ENCODE measurements around the gene CSMD2.
A peak's percentile ranks its signal among the peaks of the same experiment; 100 is the strongest.

Gene CSMD2

DNA sequence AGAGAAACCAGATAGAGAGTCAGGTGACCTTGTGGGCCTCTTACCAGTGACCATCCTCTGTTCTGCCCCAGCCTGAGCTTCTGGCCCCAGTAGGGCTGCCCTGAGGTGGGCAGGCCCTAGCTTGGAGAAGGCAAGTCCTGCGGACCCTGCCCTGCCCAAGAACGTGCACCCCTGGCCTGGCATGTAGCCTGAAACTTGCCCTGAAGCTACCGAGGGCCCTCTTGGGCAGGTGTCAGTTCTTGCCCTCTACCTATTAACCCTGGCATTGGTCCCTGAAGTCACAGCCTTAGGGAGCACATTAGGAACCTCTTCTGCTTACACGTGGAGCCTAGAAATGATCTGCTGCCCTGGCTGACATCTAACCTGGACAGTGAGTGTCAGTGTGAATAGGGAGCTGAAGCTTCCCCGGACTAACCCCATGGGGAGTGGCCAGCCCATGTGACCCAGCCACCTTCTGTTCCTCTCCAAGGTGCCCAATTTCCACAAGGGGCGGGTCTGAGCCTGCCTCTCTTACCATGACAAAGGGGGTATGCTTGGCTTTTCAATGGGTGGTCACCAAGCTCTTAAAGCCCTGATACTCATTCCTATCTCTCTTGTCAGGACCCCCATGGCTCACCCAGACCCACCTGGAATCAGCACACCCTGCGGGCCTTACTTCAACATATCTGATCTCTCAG lies 529.6 kb downstream of the CSMD2 start:
- no peak for ATAC-seq
- TF ChIP-seq ISL1 (CRISPR knock-in tag; IDR thresholded peaks at IDR 0.05) (no peak), ZNF70 (CRISPR knock-in tag; IDR thresholded peaks at IDR 0.05) (no peak)
- TF ChIP-seq, protein P1, sequence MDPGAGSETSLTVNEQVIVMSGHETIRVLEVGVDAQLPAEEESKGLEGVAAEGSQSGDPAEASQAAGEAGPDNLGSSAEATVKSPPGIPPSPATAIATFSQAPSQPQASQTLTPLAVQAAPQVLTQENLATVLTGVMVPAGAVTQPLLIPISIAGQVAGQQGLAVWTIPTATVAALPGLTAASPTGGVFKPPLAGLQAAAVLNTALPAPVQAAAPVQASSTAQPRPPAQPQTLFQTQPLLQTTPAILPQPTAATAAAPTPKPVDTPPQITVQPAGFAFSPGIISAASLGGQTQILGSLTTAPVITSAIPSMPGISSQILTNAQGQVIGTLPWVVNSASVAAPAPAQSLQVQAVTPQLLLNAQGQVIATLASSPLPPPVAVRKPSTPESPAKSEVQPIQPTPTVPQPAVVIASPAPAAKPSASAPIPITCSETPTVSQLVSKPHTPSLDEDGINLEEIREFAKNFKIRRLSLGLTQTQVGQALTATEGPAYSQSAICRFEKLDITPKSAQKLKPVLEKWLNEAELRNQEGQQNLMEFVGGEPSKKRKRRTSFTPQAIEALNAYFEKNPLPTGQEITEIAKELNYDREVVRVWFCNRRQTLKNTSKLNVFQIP (CRISPR knock-in tag; IDR thresholded peaks at IDR 0.05; ENCODE audit: borderline replicate concordance, low read depth): no peak

DNA sequence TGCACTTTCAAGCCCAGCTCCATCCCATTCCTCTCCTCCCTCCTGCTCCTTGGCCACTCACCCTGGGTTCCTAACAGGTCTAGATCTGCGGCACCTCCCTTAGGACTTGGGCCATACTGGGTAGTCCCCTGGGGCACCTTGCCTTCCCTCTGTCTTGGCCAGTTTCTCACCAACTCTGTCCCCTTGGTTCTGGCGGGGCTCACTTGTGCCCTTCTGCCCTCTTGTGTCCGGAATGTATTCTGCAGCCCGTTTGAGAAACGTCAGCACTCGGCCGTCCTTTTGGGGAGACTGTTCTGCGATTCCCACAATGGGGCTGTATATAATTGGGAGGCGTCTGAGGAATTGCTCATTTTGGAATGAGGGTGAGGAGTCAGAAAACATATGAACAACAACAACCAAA lies 530.2 kb downstream of the CSMD2 start:
- peak; percentile 47; the same call in 1 of the 3 replicates for ATAC-seq

DNA sequence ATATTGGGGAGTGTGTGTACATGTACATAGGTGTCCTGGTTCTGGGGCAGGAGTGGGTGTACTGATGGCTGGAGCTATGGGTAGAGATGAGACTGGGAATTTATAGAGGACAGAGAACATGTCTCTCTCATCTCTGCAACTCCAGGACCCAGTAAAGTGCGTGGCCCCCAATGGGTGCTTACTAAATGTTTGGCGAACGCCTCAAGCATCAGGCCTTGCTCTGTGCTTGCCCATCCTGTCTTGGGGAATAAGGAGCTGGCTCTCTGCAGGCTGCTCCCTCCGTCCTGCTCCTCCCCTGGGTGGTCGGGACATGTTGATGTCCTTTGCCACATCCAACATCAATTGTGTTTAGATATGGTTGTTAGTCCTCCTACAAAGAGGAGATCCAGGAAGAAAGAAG lies 530.9 kb downstream of the CSMD2 start:
- no peak for ATAC-seq
- TF ChIP-seq, protein P2, sequence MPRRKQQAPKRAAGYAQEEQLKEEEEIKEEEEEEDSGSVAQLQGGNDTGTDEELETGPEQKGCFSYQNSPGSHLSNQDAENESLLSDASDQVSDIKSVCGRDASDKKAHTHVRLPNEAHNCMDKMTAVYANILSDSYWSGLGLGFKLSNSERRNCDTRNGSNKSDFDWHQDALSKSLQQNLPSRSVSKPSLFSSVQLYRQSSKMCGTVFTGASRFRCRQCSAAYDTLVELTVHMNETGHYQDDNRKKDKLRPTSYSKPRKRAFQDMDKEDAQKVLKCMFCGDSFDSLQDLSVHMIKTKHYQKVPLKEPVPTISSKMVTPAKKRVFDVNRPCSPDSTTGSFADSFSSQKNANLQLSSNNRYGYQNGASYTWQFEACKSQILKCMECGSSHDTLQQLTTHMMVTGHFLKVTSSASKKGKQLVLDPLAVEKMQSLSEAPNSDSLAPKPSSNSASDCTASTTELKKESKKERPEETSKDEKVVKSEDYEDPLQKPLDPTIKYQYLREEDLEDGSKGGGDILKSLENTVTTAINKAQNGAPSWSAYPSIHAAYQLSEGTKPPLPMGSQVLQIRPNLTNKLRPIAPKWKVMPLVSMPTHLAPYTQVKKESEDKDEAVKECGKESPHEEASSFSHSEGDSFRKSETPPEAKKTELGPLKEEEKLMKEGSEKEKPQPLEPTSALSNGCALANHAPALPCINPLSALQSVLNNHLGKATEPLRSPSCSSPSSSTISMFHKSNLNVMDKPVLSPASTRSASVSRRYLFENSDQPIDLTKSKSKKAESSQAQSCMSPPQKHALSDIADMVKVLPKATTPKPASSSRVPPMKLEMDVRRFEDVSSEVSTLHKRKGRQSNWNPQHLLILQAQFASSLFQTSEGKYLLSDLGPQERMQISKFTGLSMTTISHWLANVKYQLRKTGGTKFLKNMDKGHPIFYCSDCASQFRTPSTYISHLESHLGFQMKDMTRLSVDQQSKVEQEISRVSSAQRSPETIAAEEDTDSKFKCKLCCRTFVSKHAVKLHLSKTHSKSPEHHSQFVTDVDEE (CRISPR knock-in tag; IDR thresholded peaks at IDR 0.05): no peak
- TF ChIP-seq, protein P3, sequence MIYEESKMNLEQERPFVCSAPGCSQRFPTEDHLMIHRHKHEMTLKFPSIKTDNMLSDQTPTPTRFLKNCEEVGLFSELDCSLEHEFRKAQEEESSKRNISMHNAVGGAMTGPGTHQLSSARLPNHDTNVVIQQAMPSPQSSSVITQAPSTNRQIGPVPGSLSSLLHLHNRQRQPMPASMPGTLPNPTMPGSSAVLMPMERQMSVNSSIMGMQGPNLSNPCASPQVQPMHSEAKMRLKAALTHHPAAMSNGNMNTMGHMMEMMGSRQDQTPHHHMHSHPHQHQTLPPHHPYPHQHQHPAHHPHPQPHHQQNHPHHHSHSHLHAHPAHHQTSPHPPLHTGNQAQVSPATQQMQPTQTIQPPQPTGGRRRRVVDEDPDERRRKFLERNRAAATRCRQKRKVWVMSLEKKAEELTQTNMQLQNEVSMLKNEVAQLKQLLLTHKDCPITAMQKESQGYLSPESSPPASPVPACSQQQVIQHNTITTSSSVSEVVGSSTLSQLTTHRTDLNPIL (CRISPR knock-in tag; IDR thresholded peaks at IDR 0.05; ENCODE audit: low read depth): no peak
- TF ChIP-seq ARNTL (CRISPR knock-in tag; IDR thresholded peaks at IDR 0.05; ENCODE audit: borderline replicate concordance, low read depth) (no peak), SNAI2 (CRISPR knock-in tag; IDR thresholded peaks at IDR 0.05) (no peak), OSR1 (CRISPR knock-in tag; IDR thresholded peaks at IDR 0.05) (no peak), PPARA (CRISPR knock-in tag; IDR thresholded peaks at IDR 0.05; ENCODE audit: borderline replicate concordance) (no peak), BACH2 (CRISPR knock-in tag; IDR thresholded peaks at IDR 0.05; ENCODE audit: borderline replicate concordance) (no peak), GLIS3 (CRISPR knock-in tag; IDR thresholded peaks at IDR 0.05) (no peak), CSDC2 (CRISPR knock-in tag; IDR thresholded peaks at IDR 0.05) (no peak), ZNF8 (CRISPR knock-in tag; IDR thresholded peaks at IDR 0.05) (no peak)

More for the DNA sequence above, 530.2 kb downstream of the CSMD2 start:
- TF ChIP-seq, protein P4, sequence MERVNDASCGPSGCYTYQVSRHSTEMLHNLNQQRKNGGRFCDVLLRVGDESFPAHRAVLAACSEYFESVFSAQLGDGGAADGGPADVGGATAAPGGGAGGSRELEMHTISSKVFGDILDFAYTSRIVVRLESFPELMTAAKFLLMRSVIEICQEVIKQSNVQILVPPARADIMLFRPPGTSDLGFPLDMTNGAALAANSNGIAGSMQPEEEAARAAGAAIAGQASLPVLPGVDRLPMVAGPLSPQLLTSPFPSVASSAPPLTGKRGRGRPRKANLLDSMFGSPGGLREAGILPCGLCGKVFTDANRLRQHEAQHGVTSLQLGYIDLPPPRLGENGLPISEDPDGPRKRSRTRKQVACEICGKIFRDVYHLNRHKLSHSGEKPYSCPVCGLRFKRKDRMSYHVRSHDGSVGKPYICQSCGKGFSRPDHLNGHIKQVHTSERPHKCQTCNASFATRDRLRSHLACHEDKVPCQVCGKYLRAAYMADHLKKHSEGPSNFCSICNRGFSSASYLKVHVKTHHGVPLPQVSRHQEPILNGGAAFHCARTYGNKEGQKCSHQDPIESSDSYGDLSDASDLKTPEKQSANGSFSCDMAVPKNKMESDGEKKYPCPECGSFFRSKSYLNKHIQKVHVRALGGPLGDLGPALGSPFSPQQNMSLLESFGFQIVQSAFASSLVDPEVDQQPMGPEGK (CRISPR knock-in tag; IDR thresholded peaks at IDR 0.05; ENCODE audit: borderline replicate concordance): no peak
- TF ChIP-seq ZFP30 (CRISPR knock-in tag; IDR thresholded peaks at IDR 0.05) (no peak), ZFP3 (CRISPR knock-in tag; IDR thresholded peaks at IDR 0.05) (no peak), ZNF70 (CRISPR knock-in tag; IDR thresholded peaks at IDR 0.05) (no peak), OSR1 (CRISPR knock-in tag; IDR thresholded peaks at IDR 0.05) (no peak), PPARA (CRISPR knock-in tag; IDR thresholded peaks at IDR 0.05; ENCODE audit: borderline replicate concordance) (no peak), ZNF8 (CRISPR knock-in tag; IDR thresholded peaks at IDR 0.05) (no peak), CSDC2 (CRISPR knock-in tag; IDR thresholded peaks at IDR 0.05) (no peak), SNAI2 (CRISPR knock-in tag; IDR thresholded peaks at IDR 0.05) (no peak), BACH2 (CRISPR knock-in tag; IDR thresholded peaks at IDR 0.05; ENCODE audit: borderline replicate concordance) (no peak), TOX (CRISPR knock-in tag; IDR thresholded peaks at IDR 0.05; ENCODE audit: borderline replicate concordance) (no peak), ZNF565 (CRISPR knock-in tag; conservative IDR thresholded peaks at IDR 0.05; ENCODE audit: low read depth) (no peak), RARB (CRISPR knock-in tag; IDR thresholded peaks at IDR 0.05) (no peak), ARNTL (CRISPR knock-in tag; IDR thresholded peaks at IDR 0.05; ENCODE audit: borderline replicate concordance, low read depth) (no peak), TCF4 (CRISPR knock-in tag; IDR thresholded peaks at IDR 0.05; ENCODE audit: borderline replicate concordance) (no peak), ESRRG (CRISPR knock-in tag; IDR thresholded peaks at IDR 0.05) (no peak)
- TF ChIP-seq, protein P3 (CRISPR knock-in tag; IDR thresholded peaks at IDR 0.05; ENCODE audit: low read depth): no peak
- TF ChIP-seq, protein P2 (CRISPR knock-in tag; IDR thresholded peaks at IDR 0.05): no peak
- TF ChIP-seq, protein P1 (CRISPR knock-in tag; IDR thresholded peaks at IDR 0.05; ENCODE audit: borderline replicate concordance, low read depth): no peak

Measured in SK-N-SH treated with all-trans-retinoic acid at 6 μM for 48 hours (cell line).